WTC11 (cell line): Measurements from ENCODE around the gene SMAP1. TPM values are rescaled to one million over a fixed set of nuclear protein-coding genes. Genes with fewer than 3 reads are reported as not detected.

Experiments
- ATAC-seq: fragments of 200-7000 bp; cut with Tn5 transposase; 2 replicates; pipeline ENCODE4 v1.10.0; 2021; ENCODE audit warnings: mild to moderate bottlenecking, moderate library complexity
- CTCF ChIA-PET: fragments of 300-600 bp; sonication (Branson Sonifier 250); formaldehyde crosslinking; loops from one replicate; lab custom pipeline; 2021; ENCODE audit warnings: antibody characterized with exemption; lab: Charles Lee
- POLR2A ChIA-PET: fragments of 350-600 bp; sonication (Branson Sonifier 250); formaldehyde crosslinking; loops from one replicate; lab custom pipeline; 2021; ENCODE audit warnings: antibody characterized with exemption; lab: Charles Lee
- DNase-seq: peaks from one replicate; pipeline ENCODE4 v3.0.0; 2021; ENCODE audit warnings: low spot score
- H3K27ac Mint-ChIP-seq: 2 replicates; pipeline ENCODE4 v1.8.0; 2021; ENCODE audit warnings: mixed read lengths
- H3K27me3 Mint-ChIP-seq: 2 replicates; pipeline ENCODE4 v1.8.0; 2021; ENCODE audit warnings: low read depth, mild to moderate bottlenecking, moderate library complexity, mixed read lengths
- H3K36me3 Mint-ChIP-seq: 2 replicates; pipeline ENCODE4 v1.8.0; 2021; ENCODE audit warnings: mixed read lengths
- H3K4me1 Mint-ChIP-seq: 2 replicates; pipeline ENCODE4 v1.8.0; 2022; ENCODE audit warnings: mixed read lengths
- H3K4me3 Mint-ChIP-seq: 2 replicates; pipeline ENCODE4 v1.8.0; 2021; ENCODE audit warnings: mild to moderate bottlenecking, moderate library complexity, mixed read lengths
- H3K9me3 Mint-ChIP-seq: 2 replicates; pipeline ENCODE4 v1.8.0; 2021; ENCODE audit warnings: mixed read lengths
- ATF1 ChIP-seq: sonication (generic); formaldehyde crosslinking; IDR thresholded peaks from 2 replicates; pipeline ENCODE4 v1.8.1; 2023; ENCODE audit warnings: mild to moderate bottlenecking, moderate library complexity, missing genetic modification reagents
- CREB1 ChIP-seq: sonication (generic); formaldehyde crosslinking; IDR thresholded peaks from 2 replicates; pipeline ENCODE4 v1.8.0; 2023; ENCODE audit warnings: mild to moderate bottlenecking, missing genetic modification reagents
- CREM ChIP-seq: sonication (generic); formaldehyde crosslinking; IDR thresholded peaks from 2 replicates; pipeline ENCODE4 v1.8.1; 2022; ENCODE audit warnings: mild to moderate bottlenecking, missing genetic modification reagents, moderate library complexity
- ELF4 ChIP-seq: sonication (generic); formaldehyde crosslinking; IDR thresholded peaks from 2 replicates; pipeline ENCODE4 v1.8.1; 2022; ENCODE audit warnings: low read depth, mild to moderate bottlenecking, moderate library complexity, missing genetic modification reagents
- EMX1 ChIP-seq: fragments of 250-450 bp; sonication (Bioruptor Pico); IDR thresholded peaks from 2 replicates; pipeline ENCODE4 v1.8.0; 2021; ENCODE audit warnings: mild to moderate bottlenecking
- ETV6 ChIP-seq: sonication (generic); formaldehyde crosslinking; IDR thresholded peaks from 2 replicates; pipeline ENCODE4 v1.8.1; 2022; ENCODE audit warnings: mild to moderate bottlenecking, missing genetic modification reagents
- FOXK1 ChIP-seq: sonication (generic); formaldehyde crosslinking; IDR thresholded peaks from 2 replicates; pipeline ENCODE4 v1.8.0; 2022; ENCODE audit warnings: mild to moderate bottlenecking, moderate library complexity, missing genetic modification reagents
- GTF2I ChIP-seq: fragments of 250-450 bp; sonication (Bioruptor Pico); conservative IDR thresholded peaks from 2 replicates; pipeline ENCODE4 v1.4.0; 2021; ENCODE audit warnings: mild to moderate bottlenecking
- HMGA2 ChIP-seq: fragments of 250-450 bp; sonication (Bioruptor Pico); IDR thresholded peaks from 2 replicates; pipeline ENCODE4 v1.4.0; 2021; ENCODE audit warnings: mild to moderate bottlenecking, moderate library complexity
- JAZF1 ChIP-seq: fragments of 250-450 bp; sonication (Bioruptor Pico); IDR thresholded peaks from 2 replicates; pipeline ENCODE4 v1.9.0; 2021; ENCODE audit warnings: moderate library complexity, mild to moderate bottlenecking, inconsistent platforms
- JUN ChIP-seq: sonication (generic); formaldehyde crosslinking; IDR thresholded peaks from 2 replicates; pipeline ENCODE4 v1.8.0; 2023; ENCODE audit warnings: mild to moderate bottlenecking, missing genetic modification reagents
- NR1H2 ChIP-seq: sonication (generic); formaldehyde crosslinking; IDR thresholded peaks from 2 replicates; pipeline ENCODE4 v1.9.0; 2021; ENCODE audit warnings: mild to moderate bottlenecking, moderate library complexity, missing genetic modification reagents
- NR2C2 ChIP-seq: sonication (generic); formaldehyde crosslinking; IDR thresholded peaks from 2 replicates; pipeline ENCODE4 v1.8.0; 2022; ENCODE audit warnings: mild to moderate bottlenecking, missing genetic modification reagents
- RELA ChIP-seq: sonication (generic); formaldehyde crosslinking; IDR thresholded peaks from 2 replicates; pipeline ENCODE4 v1.8.1; 2022; ENCODE audit warnings: missing genetic modification reagents, mild to moderate bottlenecking, borderline replicate concordance
- RORB ChIP-seq: fragments of 250-450 bp; sonication (Bioruptor Pico); IDR thresholded peaks from 2 replicates; pipeline ENCODE4 v1.9.0; 2021; ENCODE audit warnings: mild to moderate bottlenecking
- SMAD4 ChIP-seq: sonication (generic); formaldehyde crosslinking; IDR thresholded peaks from 2 replicates; pipeline ENCODE4 v1.8.0; 2022; ENCODE audit warnings: mild to moderate bottlenecking, missing genetic modification reagents
- SOX15 ChIP-seq: fragments of 250-450 bp; sonication (Bioruptor Pico); IDR thresholded peaks from 2 replicates; pipeline ENCODE4 v1.9.0; 2021; ENCODE audit warnings: mild to moderate bottlenecking
- TP53 ChIP-seq: sonication (generic); formaldehyde crosslinking; IDR thresholded peaks from 2 replicates; pipeline ENCODE4 v1.8.1; 2023; ENCODE audit warnings: mild to moderate bottlenecking, missing genetic modification reagents
- ZNF263 ChIP-seq: sonication (generic); formaldehyde crosslinking; IDR thresholded peaks from 2 replicates; pipeline ENCODE4 v1.8.1; 2022; ENCODE audit warnings: low read depth, mild to moderate bottlenecking, moderate library complexity, missing genetic modification reagents
- ZNF317 ChIP-seq: sonication (generic); formaldehyde crosslinking; IDR thresholded peaks from 2 replicates; pipeline ENCODE4 v1.8.1; 2023; ENCODE audit warnings: low read depth, mild to moderate bottlenecking, moderate library complexity, missing genetic modification reagents, borderline replicate concordance
- ZNF423 ChIP-seq: fragments of 250-450 bp; sonication (Bioruptor Pico); IDR thresholded peaks from 2 replicates; pipeline ENCODE4 v2.1.2; 2022; ENCODE audit warnings: mild to moderate bottlenecking, moderate library complexity
- ZNF671 ChIP-seq: fragments of 250-450 bp; sonication (Bioruptor Pico); IDR thresholded peaks from 2 replicates; pipeline ENCODE4 v1.8.0; 2021; ENCODE audit warnings: mild to moderate bottlenecking
- total RNA-seq: library from RNA; stranded (reverse); gene quantifications from 3 replicates; pipeline ENCODE4 v1.2.3, GENCODE V29; 2021
- TF ChIP-seq, protein P1 (sequence below): sonication (generic); formaldehyde crosslinking; IDR thresholded peaks from 2 replicates; pipeline ENCODE4 v1.8.0; 2022; ENCODE audit warnings: mild to moderate bottlenecking, missing genetic modification reagents
- TF ChIP-seq, protein P2 (sequence below): fragments of 250-450 bp; sonication (Bioruptor Pico); IDR thresholded peaks from 2 replicates; pipeline ENCODE4 v1.8.0; 2021; ENCODE audit warnings: mild to moderate bottlenecking
- TF ChIP-seq, protein P3 (sequence below): sonication (generic); formaldehyde crosslinking; IDR thresholded peaks from 2 replicates; pipeline ENCODE4 v1.8.0; 2023; ENCODE audit warnings: mild to moderate bottlenecking, missing genetic modification reagents
- TF ChIP-seq, protein P4 (sequence below): fragments of 250-450 bp; sonication (Bioruptor Pico); IDR thresholded peaks from 2 replicates; pipeline ENCODE4 v1.9.0; 2021; ENCODE audit warnings: moderate library complexity, mild to moderate bottlenecking, inconsistent platforms, borderline replicate concordance

The SMAP1 gene
- total RNA-seq, 1 experiment from 2014 or later: 29.0 TPM

DNA sequence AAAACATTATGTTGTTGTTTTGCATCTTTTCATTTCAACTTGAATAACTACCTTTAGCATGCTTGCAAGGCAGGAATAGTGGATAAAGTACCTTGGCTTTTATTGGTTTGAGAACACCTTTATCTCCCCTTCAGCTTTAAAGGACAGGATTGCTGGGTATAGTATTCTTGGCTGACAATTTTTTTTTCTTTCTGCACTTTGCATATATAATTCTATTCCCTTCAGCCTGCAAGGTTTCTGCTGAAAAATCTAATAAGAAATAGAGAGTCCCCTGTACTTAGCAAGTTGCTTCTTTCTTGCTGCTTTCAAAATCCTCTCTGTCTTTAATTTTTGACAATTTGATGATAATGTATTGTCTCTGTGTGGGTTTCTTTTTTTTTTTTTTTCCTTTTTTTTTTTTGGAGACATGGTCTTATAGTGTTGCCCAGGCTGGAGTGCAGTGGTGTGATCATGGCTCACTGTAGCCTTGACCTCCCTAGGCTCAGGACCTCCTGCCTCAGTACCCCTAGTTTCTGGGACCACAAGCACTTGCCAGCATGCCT is 47.1 kb downstream of the SMAP1 start:
- H3K27ac Mint-ChIP-seq: no peak overlapping the region
- TF ChIP-seq CREB1 (CRISPR knock-in tag) (no peak), ATF1 (CRISPR knock-in tag) (no peak), SOX15 (CRISPR knock-in tag) (no peak), HMGA2 (CRISPR knock-in tag) (no peak), FOXK1 (CRISPR knock-in tag) (no peak), NR1H2 (CRISPR knock-in tag) (no peak), TP53 (CRISPR knock-in tag) (no peak), JUN (CRISPR knock-in tag) (no peak), GTF2I (CRISPR knock-in tag) (no peak), JAZF1 (CRISPR knock-in tag) (no peak), RELA (no peak), ZNF671 (no peak), NR2C2 (no peak), SMAD4 (CRISPR knock-in tag) (no peak), ZNF423 (CRISPR knock-in tag) (no peak)
- TF ChIP-seq, protein P1, sequence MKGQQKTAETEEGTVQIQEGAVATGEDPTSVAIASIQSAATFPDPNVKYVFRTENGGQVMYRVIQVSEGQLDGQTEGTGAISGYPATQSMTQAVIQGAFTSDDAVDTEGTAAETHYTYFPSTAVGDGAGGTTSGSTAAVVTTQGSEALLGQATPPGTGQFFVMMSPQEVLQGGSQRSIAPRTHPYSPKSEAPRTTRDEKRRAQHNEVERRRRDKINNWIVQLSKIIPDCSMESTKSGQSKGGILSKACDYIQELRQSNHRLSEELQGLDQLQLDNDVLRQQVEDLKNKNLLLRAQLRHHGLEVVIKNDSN (CRISPR knock-in tag): no peak
- TF ChIP-seq, protein P2, sequence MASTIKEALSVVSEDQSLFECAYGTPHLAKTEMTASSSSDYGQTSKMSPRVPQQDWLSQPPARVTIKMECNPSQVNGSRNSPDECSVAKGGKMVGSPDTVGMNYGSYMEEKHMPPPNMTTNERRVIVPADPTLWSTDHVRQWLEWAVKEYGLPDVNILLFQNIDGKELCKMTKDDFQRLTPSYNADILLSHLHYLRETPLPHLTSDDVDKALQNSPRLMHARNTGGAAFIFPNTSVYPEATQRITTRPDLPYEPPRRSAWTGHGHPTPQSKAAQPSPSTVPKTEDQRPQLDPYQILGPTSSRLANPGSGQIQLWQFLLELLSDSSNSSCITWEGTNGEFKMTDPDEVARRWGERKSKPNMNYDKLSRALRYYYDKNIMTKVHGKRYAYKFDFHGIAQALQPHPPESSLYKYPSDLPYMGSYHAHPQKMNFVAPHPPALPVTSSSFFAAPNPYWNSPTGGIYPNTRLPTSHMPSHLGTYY (CRISPR knock-in tag): no peak
- TF ChIP-seq, protein P3, sequence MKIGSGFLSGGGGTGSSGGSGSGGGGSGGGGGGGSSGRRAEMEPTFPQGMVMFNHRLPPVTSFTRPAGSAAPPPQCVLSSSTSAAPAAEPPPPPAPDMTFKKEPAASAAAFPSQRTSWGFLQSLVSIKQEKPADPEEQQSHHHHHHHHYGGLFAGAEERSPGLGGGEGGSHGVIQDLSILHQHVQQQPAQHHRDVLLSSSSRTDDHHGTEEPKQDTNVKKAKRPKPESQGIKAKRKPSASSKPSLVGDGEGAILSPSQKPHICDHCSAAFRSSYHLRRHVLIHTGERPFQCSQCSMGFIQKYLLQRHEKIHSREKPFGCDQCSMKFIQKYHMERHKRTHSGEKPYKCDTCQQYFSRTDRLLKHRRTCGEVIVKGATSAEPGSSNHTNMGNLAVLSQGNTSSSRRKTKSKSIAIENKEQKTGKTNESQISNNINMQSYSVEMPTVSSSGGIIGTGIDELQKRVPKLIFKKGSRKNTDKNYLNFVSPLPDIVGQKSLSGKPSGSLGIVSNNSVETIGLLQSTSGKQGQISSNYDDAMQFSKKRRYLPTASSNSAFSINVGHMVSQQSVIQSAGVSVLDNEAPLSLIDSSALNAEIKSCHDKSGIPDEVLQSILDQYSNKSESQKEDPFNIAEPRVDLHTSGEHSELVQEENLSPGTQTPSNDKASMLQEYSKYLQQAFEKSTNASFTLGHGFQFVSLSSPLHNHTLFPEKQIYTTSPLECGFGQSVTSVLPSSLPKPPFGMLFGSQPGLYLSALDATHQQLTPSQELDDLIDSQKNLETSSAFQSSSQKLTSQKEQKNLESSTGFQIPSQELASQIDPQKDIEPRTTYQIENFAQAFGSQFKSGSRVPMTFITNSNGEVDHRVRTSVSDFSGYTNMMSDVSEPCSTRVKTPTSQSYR (CRISPR knock-in tag): no peak
- TF ChIP-seq, protein P4, sequence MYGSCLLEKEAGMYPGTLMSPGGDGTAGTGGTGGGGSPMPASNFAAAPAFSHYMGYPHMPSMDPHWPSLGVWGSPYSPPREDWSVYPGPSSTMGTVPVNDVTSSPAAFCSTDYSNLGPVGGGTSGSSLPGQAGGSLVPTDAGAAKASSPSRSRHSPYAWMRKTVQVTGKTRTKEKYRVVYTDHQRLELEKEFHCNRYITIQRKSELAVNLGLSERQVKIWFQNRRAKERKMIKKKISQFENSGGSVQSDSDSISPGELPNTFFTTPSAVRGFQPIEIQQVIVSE (CRISPR knock-in tag): no peak
- TF ChIP-seq, all 79 proteins: peak for 0
- ChIA-PET POLR2A (no interaction called here), CTCF (no interaction called here)
- no peaks in the 10 kb centered on the region for H3K27me3 Mint-ChIP-seq
- ATAC-seq (no peak), DNase-seq (no peak)
- no peak overlapping the region for H3K4me3 Mint-ChIP-seq
- peaks cover 24% of the 10 kb centered on the region for H3K9me3 Mint-ChIP-seq
- H3K4me1 Mint-ChIP-seq: no peaks in the 10 kb centered on the region
- peaks cover 20% of the 10 kb centered on the region for H3K36me3 Mint-ChIP-seq

DNA sequence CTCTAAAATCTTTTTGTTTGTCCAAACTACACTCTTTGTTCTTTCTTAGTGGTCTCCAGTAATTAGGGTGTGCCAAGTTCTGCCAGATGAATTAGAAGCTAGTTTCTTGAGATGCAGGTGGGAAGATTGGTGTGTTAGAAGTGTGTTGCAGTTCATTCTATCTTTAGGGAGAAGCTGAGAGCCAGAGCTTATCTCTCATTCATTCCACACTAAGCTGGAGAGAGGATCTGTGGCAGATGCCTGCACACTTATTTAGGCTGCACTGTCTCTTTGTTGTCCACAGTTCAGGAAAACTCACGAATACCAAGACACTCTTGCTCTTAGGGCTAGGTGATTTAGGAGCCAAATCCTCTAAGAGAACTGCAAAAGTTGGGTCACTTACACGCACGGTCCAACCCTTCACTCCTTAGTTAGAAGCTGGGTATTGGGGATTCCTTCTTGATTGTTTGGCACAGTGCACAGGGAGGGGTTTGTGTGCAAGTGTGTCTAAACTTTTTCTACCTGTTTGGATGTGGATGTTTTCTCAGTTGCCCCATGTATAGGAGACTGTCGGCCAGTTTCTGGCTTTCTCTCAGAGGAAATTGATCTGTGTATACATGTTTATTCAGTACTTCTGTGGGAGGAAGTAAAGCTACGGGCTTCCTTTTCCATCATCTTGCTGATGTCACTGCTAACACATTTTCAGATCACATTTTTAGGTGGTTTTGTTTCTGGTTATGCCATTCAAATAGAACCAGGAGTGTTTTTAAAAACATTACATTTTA is 49.5 kb downstream of the SMAP1 start:
- ChIA-PET POLR2A (no interaction called here), CTCF (interaction anchor here (1.0 kb wide), 1 partner anchor 238 kb away, joined by 3 read pairs; no protein-coding TSS in a partner anchor)
- peaks cover 4% of the 10 kb centered on the region for H3K4me1 Mint-ChIP-seq
- ATAC-seq (no peak), DNase-seq (no peak)
- TF ChIP-seq ZNF423 (CRISPR knock-in tag) (no peak), EMX1 (CRISPR knock-in tag) (no peak), CREM (CRISPR knock-in tag) (no peak), ELF4 (CRISPR knock-in tag) (no peak), ZNF263 (CRISPR knock-in tag) (no peak), JUN (CRISPR knock-in tag) (no peak), ETV6 (CRISPR knock-in tag) (no peak), RORB (CRISPR knock-in tag) (no peak), ZNF317 (CRISPR knock-in tag) (no peak)
- H3K36me3 Mint-ChIP-seq: peaks cover 32% of the 10 kb centered on the region
- H3K9me3 Mint-ChIP-seq: peaks cover 48% of the 10 kb centered on the region
- no peak overlapping the region for H3K4me3 Mint-ChIP-seq
- H3K27me3 Mint-ChIP-seq: no peaks in the 10 kb centered on the region
- no peak overlapping the region for H3K27ac Mint-ChIP-seq
